Measurements from ENCODE around the gene IRAK2. TPM values are rescaled to one million over a fixed set of nuclear protein-coding genes. Genes with fewer than 3 reads are reported as not detected.

The IRAK2 gene
- total and polyA plus RNA-seq, 2 of the 8 experiments (the other 6 are each of a cell fraction or from before 2014, with no cell fraction given): 1.5 TPM

DNA sequence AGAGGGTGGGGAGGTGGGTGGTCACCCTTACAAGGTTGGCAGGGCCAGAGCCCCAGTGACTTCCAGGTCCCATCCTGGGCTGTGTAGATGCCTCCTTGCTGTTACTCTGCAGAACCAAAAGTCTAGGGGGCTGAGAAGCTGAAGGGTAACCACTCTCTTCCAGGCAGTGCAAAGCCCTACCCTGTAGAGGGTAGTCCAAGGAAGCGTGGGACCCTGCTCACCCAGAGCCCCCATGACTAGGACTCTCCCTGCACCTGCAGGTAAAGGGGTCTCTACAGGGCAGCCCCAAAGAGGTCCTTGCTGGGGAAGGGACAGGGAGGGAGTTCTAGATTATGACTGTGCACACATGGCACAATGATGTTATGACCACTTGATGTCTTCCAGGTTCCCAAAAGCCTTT, 113.8 kb downstream of the IRAK2 start (continued):
- TF ChIP-seq PHF8 (conservative IDR thresholded peaks at IDR 0.05; ENCODE audit: low read depth, low read length) (no peak), TBP (IDR thresholded peaks at IDR 0.05; ENCODE audit: low read depth, low read length) (no peak), SIX5 (IDR thresholded peaks at IDR 0.05; ENCODE audit: low read depth, low read length) (no peak), JUND (IDR thresholded peaks at IDR 0.05; ENCODE audit: low read length) (no peak), POLR2A (IDR thresholded peaks at IDR 0.05; ENCODE audit: control extremely low read depth in 1 of 2, low read depth in 2 of 2, low read length in 2 of 2) (no peak), SAP30 (IDR thresholded peaks at IDR 0.05; ENCODE audit: insufficient read depth, insufficient replicate concordance, low read length) (no peak), MAFK (IDR thresholded peaks at IDR 0.05; ENCODE audit: low read depth, low read length) (no peak), KDM1A (IDR thresholded peaks at IDR 0.05; ENCODE audit: borderline replicate concordance, low read length) (no peak)

All from H1 (cell line).